ACC112 (cell line): ENCODE measurements around the gene KATNAL2.
"Not testable (repeated sequence)": the region's sequence is repeated elsewhere in the genome, so short reads cannot be mapped to it uniquely, and the experiment has no call there.

Source experiments
- H2AFZ ChIP-seq: fragments of 200-600 bp; sonication (generic); one replicate; pipeline ENCODE4 v1.6.0; 2017; ENCODE audit warnings: antibody characterized with exemption, low read length; ENCODE audit not compliant: unreplicated experiment
- H3K27ac ChIP-seq: fragments of 200-600 bp; sonication (generic); 2 replicates; pipeline ENCODE4 v1.5.1; 2014; ENCODE audit warnings: low read depth, mild to moderate bottlenecking, antibody characterized with exemption, low read length, moderate library complexity
- H3K27me3 ChIP-seq: fragments of 200-600 bp; sonication (generic); 2 replicates; pipeline ENCODE4 v1.6.1; 2014; ENCODE audit warnings: mild to moderate bottlenecking, antibody characterized with exemption, low read length, moderate library complexity, mixed read lengths; ENCODE audit not compliant: insufficient read depth
- H3K36me3 ChIP-seq: fragments of 200-600 bp; sonication (generic); 2 replicates; pipeline ENCODE4 v1.6.1; 2016; ENCODE audit warnings: mild to moderate bottlenecking, antibody characterized with exemption, low read length, moderate library complexity, mixed read lengths; ENCODE audit not compliant: insufficient read depth
- H3K4me1 ChIP-seq: fragments of 200-600 bp; sonication (generic); one replicate; pipeline ENCODE4 v1.6.1; 2016; ENCODE audit warnings: low read length, mixed read lengths; ENCODE audit not compliant: insufficient read depth, unreplicated experiment, control insufficient read depth
- H3K4me3 ChIP-seq: fragments of 200-600 bp; sonication (generic); 2 replicates; pipeline ENCODE4 v1.5.1; 2014; ENCODE audit warnings: mild to moderate bottlenecking, low read depth, low read length
- H3K79me2 ChIP-seq: fragments of 200-600 bp; sonication (generic); one replicate; pipeline ENCODE4 v1.6.0; 2016; ENCODE audit warnings: low read length; ENCODE audit not compliant: control insufficient read depth, unreplicated experiment, insufficient read depth

The KATNAL2 gene

GRCh38 chr18:47019870-47020269 is 102.5 kb downstream of the KATNAL2 start:
- H3K27me3 ChIP-seq, H2AFZ ChIP-seq, H3K4me1 ChIP-seq, H3K36me3 ChIP-seq, H3K79me2 ChIP-seq, H3K27ac ChIP-seq, H3K4me3 ChIP-seq: not testable (repeated sequence)

DNA sequence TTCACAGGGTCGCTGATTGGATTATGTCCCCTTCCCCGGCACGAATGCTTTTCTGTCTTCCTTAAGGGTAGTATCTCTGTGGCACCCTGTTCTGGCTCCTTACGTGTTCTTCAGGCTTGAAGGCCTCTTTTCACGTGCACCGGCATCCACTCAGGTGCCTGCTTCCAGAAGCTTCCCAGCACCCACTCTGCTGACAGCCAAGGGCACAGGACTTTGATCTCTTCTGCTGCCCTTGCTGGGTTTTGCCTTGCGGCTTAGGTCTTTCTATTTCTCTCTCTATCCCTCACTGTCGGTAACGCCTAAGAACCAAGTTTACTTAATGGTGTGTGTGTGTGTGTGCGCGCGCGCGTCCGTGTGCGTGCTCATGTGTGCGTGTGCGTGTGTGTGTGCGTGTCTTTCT is 103.4 kb downstream of the KATNAL2 start:
- not testable (repeated sequence) for H2AFZ ChIP-seq, H3K4me3 ChIP-seq, H3K27ac ChIP-seq, H3K27me3 ChIP-seq, H3K36me3 ChIP-seq, H3K79me2 ChIP-seq, H3K4me1 ChIP-seq

- H3K79me2 ChIP-seq, H3K4me3 ChIP-seq, H3K27ac ChIP-seq, H3K4me1 ChIP-seq, H3K27me3 ChIP-seq, H2AFZ ChIP-seq, H3K36me3 ChIP-seq: not testable (repeated sequence)
Observed at GRCh38 chr18:47022821-47023220, 105.4 kb downstream of the KATNAL2 start.

- H2AFZ ChIP-seq, H3K4me1 ChIP-seq, H3K36me3 ChIP-seq, H3K27ac ChIP-seq, H3K79me2 ChIP-seq, H3K4me3 ChIP-seq, H3K27me3 ChIP-seq: not testable (repeated sequence)
Observed at GRCh38 chr18:47023769-47024465, 106.5 kb downstream of the KATNAL2 start.

DNA sequence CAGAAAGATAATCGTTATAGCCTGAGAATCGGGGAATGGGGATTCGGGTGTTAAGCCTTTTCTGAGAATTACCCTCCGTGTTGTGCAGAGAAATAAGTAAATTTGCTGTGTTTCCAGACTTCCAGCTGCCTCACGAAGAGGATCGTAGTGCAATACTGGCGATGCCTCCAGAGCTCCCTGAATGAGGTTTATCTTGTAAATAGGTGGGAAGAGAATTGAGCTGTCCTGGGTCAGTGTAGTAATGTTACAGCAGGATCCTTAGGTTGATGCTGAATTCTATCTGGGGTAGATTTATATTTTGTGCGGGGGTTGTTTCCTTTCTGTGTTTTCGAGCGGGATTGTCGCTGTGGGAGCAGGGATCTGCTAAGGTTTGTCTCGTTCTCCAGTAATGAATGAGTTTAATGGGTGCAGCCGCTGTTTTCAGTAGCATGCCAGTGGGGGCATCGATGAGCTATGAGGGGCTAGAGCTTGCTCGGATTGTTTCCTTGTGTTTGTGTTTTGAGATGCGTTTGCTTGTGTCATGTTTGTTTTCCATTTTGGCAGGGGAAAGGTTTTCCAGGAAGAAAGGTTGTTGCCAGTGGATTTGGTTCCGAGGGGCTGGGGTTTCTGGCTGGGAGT is 108.3 kb downstream of the KATNAL2 start:
- not testable (repeated sequence) for H3K27me3 ChIP-seq, H3K4me1 ChIP-seq, H2AFZ ChIP-seq, H3K36me3 ChIP-seq, H3K4me3 ChIP-seq, H3K79me2 ChIP-seq, H3K27ac ChIP-seq

- H3K4me3 ChIP-seq, H3K27ac ChIP-seq, H3K4me1 ChIP-seq, H3K36me3 ChIP-seq, H3K79me2 ChIP-seq, H2AFZ ChIP-seq, H3K27me3 ChIP-seq: not testable (repeated sequence)
Observed at GRCh38 chr18:47028738-47029137, 111.3 kb downstream of the KATNAL2 start.

DNA sequence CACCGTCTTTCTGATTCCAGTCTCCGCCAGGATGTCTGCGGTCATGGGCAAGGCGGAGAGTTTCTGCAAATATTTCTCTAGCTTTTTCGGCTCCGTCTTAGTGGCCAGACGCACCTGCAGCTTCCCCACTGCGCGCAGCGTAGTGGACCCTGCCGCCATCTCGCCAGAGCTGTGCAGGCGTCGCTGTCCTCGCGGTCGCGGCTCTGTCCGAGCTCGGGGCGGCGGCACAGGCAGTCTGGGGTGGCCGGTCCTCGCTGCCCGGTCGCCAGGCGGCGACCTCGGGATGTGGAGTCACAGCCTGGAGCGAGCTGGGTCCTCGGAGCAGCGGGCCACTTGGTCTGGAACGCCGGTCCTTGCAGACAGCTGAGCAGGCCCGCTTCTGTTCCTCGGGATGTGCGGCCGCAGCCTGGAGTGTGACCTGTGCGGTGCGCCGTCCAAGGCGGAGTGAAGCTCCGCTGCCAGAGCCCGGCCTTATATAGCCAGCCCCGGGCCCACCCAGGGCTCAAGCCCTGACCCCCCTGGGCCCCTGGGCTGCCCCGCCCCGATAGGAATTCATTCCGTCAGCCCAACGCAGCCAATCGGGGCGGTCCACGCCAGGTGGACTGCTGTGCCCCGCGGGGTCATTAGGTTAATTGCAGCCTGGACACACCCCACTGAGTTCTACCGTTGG is 112.4 kb downstream of the KATNAL2 start:
- H3K4me1 ChIP-seq, H3K27ac ChIP-seq, H2AFZ ChIP-seq, H3K79me2 ChIP-seq, H3K36me3 ChIP-seq, H3K27me3 ChIP-seq, H3K4me3 ChIP-seq: not testable (repeated sequence)

DNA sequence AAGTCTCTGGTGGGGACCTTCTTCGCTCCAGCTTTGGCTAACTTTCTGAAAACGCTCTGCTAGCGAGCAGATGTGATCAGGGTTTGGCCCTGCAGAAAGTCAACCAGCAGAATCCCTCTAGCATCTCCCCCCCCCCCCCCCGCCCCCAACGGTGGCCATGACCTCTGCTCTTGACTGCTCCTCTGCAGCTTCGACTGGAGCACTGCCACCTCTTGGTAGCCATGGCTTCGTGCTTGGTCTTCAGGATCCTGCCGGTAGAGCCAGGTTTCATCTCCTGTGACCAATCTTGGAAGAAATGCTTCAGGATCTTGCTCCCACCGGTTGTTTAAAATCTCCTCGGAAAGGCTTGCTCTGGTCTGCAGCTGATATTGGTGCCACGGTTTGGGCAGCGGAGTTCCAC is 113.5 kb downstream of the KATNAL2 start:
- not testable (repeated sequence) for H2AFZ ChIP-seq, H3K79me2 ChIP-seq, H3K27me3 ChIP-seq, H3K4me1 ChIP-seq, H3K4me3 ChIP-seq, H3K27ac ChIP-seq, H3K36me3 ChIP-seq

GRCh38 chr18:47032945-47033344 is 115.5 kb downstream of the KATNAL2 start:
- no peak overlapping the region for H2AFZ ChIP-seq

DNA sequence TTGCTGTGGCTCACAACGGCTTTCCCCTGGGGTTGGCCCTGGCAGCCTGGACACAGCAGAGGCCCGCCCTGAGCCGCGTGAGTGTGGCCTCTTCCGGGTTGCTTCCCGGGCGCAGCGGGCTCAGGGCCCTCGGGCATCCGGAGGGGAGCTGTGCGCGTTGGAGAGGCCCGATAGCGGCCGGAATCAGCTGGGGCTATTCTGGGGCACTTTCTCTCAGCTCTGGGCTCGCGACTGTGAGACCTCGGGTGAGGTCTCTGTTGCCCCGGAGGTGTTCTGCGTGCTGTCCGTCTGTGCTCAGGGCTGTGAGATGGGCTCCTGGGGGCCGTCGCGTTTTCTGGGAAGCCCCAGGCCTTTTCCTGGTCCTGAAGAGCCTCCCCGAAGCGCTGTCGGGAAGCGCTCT is 117.2 kb downstream of the KATNAL2 start:
- not testable (repeated sequence) for H2AFZ ChIP-seq, H3K36me3 ChIP-seq, H3K27ac ChIP-seq, H3K4me1 ChIP-seq, H3K27me3 ChIP-seq, H3K4me3 ChIP-seq, H3K79me2 ChIP-seq

More at GRCh38 chr18:47032945-47033344, 115.5 kb downstream of the KATNAL2 start:
- no peak overlapping the region for H3K27ac ChIP-seq
- H3K4me3 ChIP-seq = no peak overlapping the region
- H3K27me3 ChIP-seq = no peaks in the 10 kb centered on the region
- H3K79me2 ChIP-seq = no peaks in the 10 kb centered on the region
- H3K4me1 ChIP-seq = no peaks in the 10 kb centered on the region
- no peaks in the 10 kb centered on the region for H3K36me3 ChIP-seq

DNA sequence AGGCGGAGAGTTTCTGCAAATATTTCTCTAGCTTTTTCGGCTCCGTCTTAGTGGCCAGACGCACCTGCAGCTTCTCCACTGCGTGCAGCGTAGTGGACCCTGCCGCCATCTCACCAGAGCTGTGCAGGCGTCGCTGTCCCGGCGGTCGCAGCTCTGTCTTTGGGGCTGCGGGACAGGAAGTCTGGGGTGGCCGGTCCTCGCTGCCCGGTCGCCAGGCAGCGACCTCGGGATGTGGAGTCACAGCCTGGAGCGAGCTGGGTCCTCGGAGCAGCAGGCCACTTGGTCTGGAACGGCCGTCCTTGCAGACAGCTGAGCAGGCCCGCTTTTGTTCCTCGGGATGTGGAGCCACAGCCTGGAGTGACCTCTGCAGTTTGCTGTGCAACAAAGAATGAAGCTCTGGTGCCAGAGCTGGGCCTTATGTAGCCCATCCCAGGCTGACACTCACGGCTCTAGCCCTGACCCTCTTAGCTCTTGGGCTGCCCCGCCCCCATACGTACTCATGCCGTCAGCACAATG is 117.8 kb downstream of the KATNAL2 start, which contains the start of gene ELOA2:
TSS of gene ELOA2 (minus strand) at position 466 of the 516 bp plus-strand sequence. CDS start at position 109, 357 bp downstream.
- no peaks in the 10 kb centered on the region for H3K4me1 ChIP-seq
- no peak within 1 kb of the TSS for H3K4me3 ChIP-seq
- no peaks in the 10 kb centered on the region for H3K79me2 ChIP-seq
- no peak within 1 kb of the TSS for H3K27ac ChIP-seq
- no peaks in the 10 kb centered on the region for H3K27me3 ChIP-seq
- no peak within 1 kb of the TSS for H2AFZ ChIP-seq
- H3K36me3 ChIP-seq = no peaks in the 10 kb centered on the region
